GM12892 (cell line): ENCODE data around the gene IRX4.

Experiments used
- POLR2A ChIP-seq: IDR thresholded peaks from 2 replicates; pipeline ENCODE4 v1.6.1; 2011; ENCODE audit warnings: low read depth, low read length, control low read depth
- POLR2AphosphoS5 ChIP-seq: IDR thresholded peaks from 2 replicates; pipeline ENCODE4 v1.6.1; 2011; ENCODE audit warnings: low read depth, low read length, control low read depth
- TAF1 ChIP-seq: IDR thresholded peaks from 2 replicates; pipeline ENCODE4 v1.6.1; 2011; ENCODE audit warnings: low read depth, mild to moderate bottlenecking, control low read depth, low read length, borderline replicate concordance

- TF ChIP-seq POLR2A (no peak), POLR2AphosphoS5 (no peak), TAF1 (no peak)
Observed at GRCh38 chr5:1926071-1926440, 43.3 kb upstream of the IRX4 start.
